K562 (cell line): ENCODE data around the gene ZP3. TPM values are rescaled to one million over a fixed set of nuclear protein-coding genes. Genes with fewer than 3 reads are reported as not detected.

ENCODE experiments used
- HDAC6 ChIP-seq: IDR thresholded peaks from 2 replicates; pipeline ENCODE4 v1.6.1; 2012; ENCODE audit warnings: low read depth, mild to moderate bottlenecking, control low read depth, inconsistent platforms, low read length, moderate library complexity
- IFI16 ChIP-seq: fragments of 250-450 bp; sonication (Bioruptor Pico); IDR thresholded peaks from 2 replicates; pipeline ENCODE4 v2.1.2; 2022; ENCODE audit warnings: mild to moderate bottlenecking, inconsistent platforms
- KLF10 ChIP-seq: fragments of 250-450 bp; sonication (Bioruptor Pico); IDR thresholded peaks from 2 replicates; pipeline ENCODE4 v1.6.1; 2021; ENCODE audit warnings: matching md5 sums
- RBBP5 ChIP-seq: fragments of 200-600 bp; sonication (generic); IDR thresholded peaks from 2 replicates; pipeline ENCODE4 v1.6.1; 2012; ENCODE audit warnings: borderline replicate concordance, mild to moderate bottlenecking, low read length, control low read depth, inconsistent platforms; ENCODE audit not compliant: insufficient read depth, poor library complexity, severe bottlenecking
- REST ChIP-seq, 2 experiments: fragments of 450-650 bp; formaldehyde crosslinking in 1 of 2; IDR thresholded peaks; 2 replicates each; pipeline versions ENCODE4 v1.4.0 to v1.6.1; 2014 to 2020; ENCODE audit warnings: mild to moderate bottlenecking in 2 of 2, borderline replicate concordance in 1 of 2, low read depth in 1 of 2
- TAF1 ChIP-seq: IDR thresholded peaks from 2 replicates; pipeline ENCODE4 v1.6.1; 2011; ENCODE audit warnings: mild to moderate bottlenecking, low read length, moderate library complexity; ENCODE audit not compliant: insufficient read depth, control insufficient read depth, severe bottlenecking; ENCODE audit errors: extremely low read depth
- TEAD4 ChIP-seq, 2 experiments: sonication (generic) in 1 of 2; formaldehyde crosslinking in 1 of 2; IDR thresholded peaks; 2 replicates each; pipeline versions ENCODE4 v1.6.1 to v1.8.0; 2012 to 2022; ENCODE audit warnings: borderline replicate concordance in 1 of 2, inconsistent platforms in 1 of 2, low read length in 1 of 2, mild to moderate bottlenecking in 1 of 2, missing genetic modification reagents in 1 of 2
- TFAM ChIP-seq: fragments of 250-450 bp; sonication (Bioruptor Pico); conservative IDR thresholded peaks from 2 replicates; pipeline ENCODE4 v1.5.0; 2021; ENCODE audit warnings: mild to moderate bottlenecking, moderate library complexity
- ZNF551 ChIP-seq: fragments of 250-450 bp; sonication (Bioruptor Pico); IDR thresholded peaks from 2 replicates; pipeline ENCODE4 v1.5.0; 2021; ENCODE audit warnings: mild to moderate bottlenecking, moderate library complexity
- ZNF75A ChIP-seq: fragments of 450-650 bp; formaldehyde crosslinking; IDR thresholded peaks from 2 replicates; pipeline ENCODE4 v1.4.0; 2020; ENCODE audit warnings: mild to moderate bottlenecking
- polyA plus RNA-seq, 8 experiments: library from polyadenylated mRNA; depleted of rRNA in 4 of 8; stranded (reverse) in 5 of 8; unstranded in 3 of 8; fragments of >200 nt; fragmentation: Nextera tagmentation in 2 of 8; fragmentation: Illumina TruSeq in 1 of 8; extraction: Ambion mirVana in 2 of 8; extraction: Trizol in 1 of 8; gene quantifications; 2 replicates each; pipeline versions ENCODE4 v1.2.1 to v1.2.3, GENCODE V29; 2011 to 2014; ENCODE audit warnings: inconsistent platforms in 1 of 8, missing spikeins in 1 of 8
- total RNA-seq, 7 experiments: library from RNA; depleted of rRNA in 6 of 7; stranded (reverse); fragments of >200 nt in 6 of 7; fragmentation: Illumina TruSeq in 2 of 7; extraction: Trizol in 2 of 7; gene quantifications; 2 replicates each; pipeline versions ENCODE4 v1.2.1 to v1.2.3, GENCODE V29; 2011 to 2021; ENCODE audit warnings: low replicate concordance in 1 of 7
- TF ChIP-seq, protein P1 (sequence below), 2 experiments: fragments of 450-650 bp; conservative IDR thresholded peaks; 2 replicates each; pipeline ENCODE4 v1.6.1; 2017; ENCODE audit warnings: mild to moderate bottlenecking in 2 of 2, moderate library complexity in 2 of 2
- TF ChIP-seq, protein P2 (sequence below): fragments of 250-450 bp; sonication (Bioruptor Pico); IDR thresholded peaks from 2 replicates; pipeline ENCODE4 v1.4.0; 2020; ENCODE audit warnings: mild to moderate bottlenecking, moderate library complexity

ZP3 gene
- total and polyA plus RNA-seq, 9 of the 15 experiments (the other 6 are each of a cell fraction or from before 2014, with no cell fraction given): 1.4 to 3.8 (median 2.4) TPM

DNA sequence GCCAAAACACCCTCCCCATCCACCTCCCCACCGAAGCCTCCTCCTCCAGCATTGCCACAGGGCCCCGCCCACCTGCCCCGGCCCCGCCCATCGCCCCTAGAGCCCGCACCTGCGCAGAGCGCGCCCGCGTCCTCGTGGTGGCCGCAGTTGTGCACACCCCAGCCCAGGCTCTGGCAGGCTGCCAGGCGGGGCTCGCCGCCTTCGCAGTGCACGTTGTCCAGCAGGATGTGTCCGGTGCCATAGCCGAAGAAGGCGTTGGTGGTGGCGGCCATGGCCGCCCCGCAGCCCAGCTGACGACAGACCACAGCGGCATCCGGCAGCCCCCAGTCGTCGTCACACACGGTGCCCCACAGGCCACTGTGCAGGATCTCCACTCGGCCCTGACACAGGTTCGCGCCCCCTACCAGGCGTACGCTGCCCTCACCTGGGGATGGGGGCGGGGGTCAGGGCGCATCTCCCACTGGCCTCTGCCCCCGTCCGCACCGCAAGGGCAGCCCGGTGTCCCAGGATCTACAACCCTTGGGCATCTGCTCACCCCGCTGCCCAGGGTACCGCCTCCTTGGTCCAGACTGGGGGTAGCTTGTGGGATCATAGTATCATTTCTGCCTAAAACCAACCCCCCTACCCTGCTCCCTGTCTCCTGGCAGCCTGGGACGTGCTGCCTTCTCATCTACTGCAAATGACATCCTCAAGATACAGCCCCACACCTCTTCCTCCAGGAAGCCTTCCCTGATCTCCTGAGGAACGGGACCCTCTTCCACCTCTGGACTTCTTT, 27.2 kb upstream of the ZP3 start (continued):
- TF ChIP-seq REST (IDR thresholded peaks at IDR 0.05; ENCODE audit: borderline replicate concordance) (no peak), REST (CRISPR knock-in tag; IDR thresholded peaks at IDR 0.05; ENCODE audit: low read depth) (peak; percentile 63; the same call in 1 of the 2 replicates), TEAD4 (IDR thresholded peaks at IDR 0.05; ENCODE audit: low read length) (peak; percentile 17; the same call in 1 of the 2 replicates), TEAD4 (CRISPR knock-in tag; IDR thresholded peaks at IDR 0.05; ENCODE audit: borderline replicate concordance) (no peak), ZNF75A (CRISPR knock-in tag) (no peak), RBBP5 (peak; percentile 64), TFAM (CRISPR knock-in tag) (no peak), KLF10 (CRISPR knock-in tag) (no peak), HDAC6 (no peak), TAF1 (peak; percentile 74), IFI16 (CRISPR knock-in tag) (no peak), ZNF551 (CRISPR knock-in tag) (no peak)
- TF ChIP-seq, protein P1, sequence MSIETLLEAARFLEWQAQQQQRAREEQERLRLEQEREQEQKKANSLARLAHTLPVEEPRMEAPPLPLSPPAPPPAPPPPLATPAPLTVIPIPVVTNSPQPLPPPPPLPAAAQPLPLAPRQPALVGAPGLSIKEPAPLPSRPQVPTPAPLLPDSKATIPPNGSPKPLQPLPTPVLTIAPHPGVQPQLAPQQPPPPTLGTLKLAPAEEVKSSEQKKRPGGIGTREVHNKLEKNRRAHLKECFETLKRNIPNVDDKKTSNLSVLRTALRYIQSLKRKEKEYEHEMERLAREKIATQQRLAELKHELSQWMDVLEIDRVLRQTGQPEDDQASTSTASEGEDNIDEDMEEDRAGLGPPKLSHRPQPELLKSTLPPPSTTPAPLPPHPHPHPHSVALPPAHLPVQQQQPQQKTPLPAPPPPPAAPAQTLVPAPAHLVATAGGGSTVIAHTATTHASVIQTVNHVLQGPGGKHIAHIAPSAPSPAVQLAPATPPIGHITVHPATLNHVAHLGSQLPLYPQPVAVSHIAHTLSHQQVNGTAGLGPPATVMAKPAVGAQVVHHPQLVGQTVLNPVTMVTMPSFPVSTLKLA (conservative IDR thresholded peaks at IDR 0.05): peak; percentile 95 to 97
- TF ChIP-seq, protein P2, sequence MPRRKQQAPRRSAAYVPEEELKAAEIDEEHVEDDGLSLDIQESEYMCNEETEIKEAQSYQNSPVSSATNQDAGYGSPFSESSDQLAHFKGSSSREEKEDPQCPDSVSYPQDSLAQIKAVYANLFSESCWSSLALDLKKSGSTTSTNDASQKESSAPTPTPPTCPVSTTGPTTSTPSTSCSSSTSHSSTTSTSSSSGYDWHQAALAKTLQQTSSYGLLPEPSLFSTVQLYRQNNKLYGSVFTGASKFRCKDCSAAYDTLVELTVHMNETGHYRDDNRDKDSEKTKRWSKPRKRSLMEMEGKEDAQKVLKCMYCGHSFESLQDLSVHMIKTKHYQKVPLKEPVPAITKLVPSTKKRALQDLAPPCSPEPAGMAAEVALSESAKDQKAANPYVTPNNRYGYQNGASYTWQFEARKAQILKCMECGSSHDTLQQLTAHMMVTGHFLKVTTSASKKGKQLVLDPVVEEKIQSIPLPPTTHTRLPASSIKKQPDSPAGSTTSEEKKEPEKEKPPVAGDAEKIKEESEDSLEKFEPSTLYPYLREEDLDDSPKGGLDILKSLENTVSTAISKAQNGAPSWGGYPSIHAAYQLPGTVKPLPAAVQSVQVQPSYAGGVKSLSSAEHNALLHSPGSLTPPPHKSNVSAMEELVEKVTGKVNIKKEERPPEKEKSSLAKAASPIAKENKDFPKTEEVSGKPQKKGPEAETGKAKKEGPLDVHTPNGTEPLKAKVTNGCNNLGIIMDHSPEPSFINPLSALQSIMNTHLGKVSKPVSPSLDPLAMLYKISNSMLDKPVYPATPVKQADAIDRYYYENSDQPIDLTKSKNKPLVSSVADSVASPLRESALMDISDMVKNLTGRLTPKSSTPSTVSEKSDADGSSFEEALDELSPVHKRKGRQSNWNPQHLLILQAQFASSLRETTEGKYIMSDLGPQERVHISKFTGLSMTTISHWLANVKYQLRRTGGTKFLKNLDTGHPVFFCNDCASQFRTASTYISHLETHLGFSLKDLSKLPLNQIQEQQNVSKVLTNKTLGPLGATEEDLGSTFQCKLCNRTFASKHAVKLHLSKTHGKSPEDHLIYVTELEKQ: no peak
